Mesodermal cell (in vitro differentiated cells): Measurements from ENCODE around the gene ZNF469.
"Not testable (repeated sequence)": the region's sequence is repeated elsewhere in the genome, so short reads cannot be mapped to it uniquely, and the experiment has no call there.

Experiments used
- H3K27ac ChIP-seq: 2 replicates; pipeline ENCODE4 v1.7.0; 2013; ENCODE audit warnings: mild to moderate bottlenecking, low read depth, low read length, moderate library complexity; ENCODE audit not compliant: severe bottlenecking
- H3K36me3 ChIP-seq: 2 replicates; pipeline ENCODE4 v1.7.1; 2013; ENCODE audit warnings: mild to moderate bottlenecking, low read length, moderate library complexity; ENCODE audit not compliant: control insufficient read depth, insufficient read depth
- H3K4me1 ChIP-seq: one replicate; pipeline ENCODE4 v1.7.1; 2013; ENCODE audit warnings: mild to moderate bottlenecking, low read length; ENCODE audit not compliant: insufficient read depth, control insufficient read depth, poor library complexity, severe bottlenecking
- H3K4me3 ChIP-seq: 2 replicates; pipeline ENCODE4 v1.7.0; 2013; ENCODE audit warnings: low read length, control low read depth, mild to moderate bottlenecking; ENCODE audit not compliant: insufficient read depth, poor library complexity, severe bottlenecking; ENCODE audit errors: extremely low read depth
- H3K9me3 ChIP-seq: 2 replicates; pipeline ENCODE4 v1.7.1; 2013; ENCODE audit warnings: mild to moderate bottlenecking, low read length, moderate library complexity; ENCODE audit not compliant: control insufficient read depth
- WGBS, 2 experiments: methylation state at CpG; one replicate each; pipeline ENCODE4 v1.1.5; 2013; ENCODE audit warnings: missing lambda C conversion rate in 2 of 2; ENCODE audit not compliant: insufficient coverage in 2 of 2; 5-methylcytosine and 5-hydroxymethylcytosine counted together

ZNF469 gene

GRCh38 chr16:88406096-88407041 lies 23.6 kb downstream of the ZNF469 start:
- Histone ChIP-seq H3K27ac (no peak overlapping the region), H3K4me1 (no peaks in the 10 kb centered on the region), H3K36me3 (no peaks in the 10 kb centered on the region), H3K4me3 (no peak overlapping the region), H3K9me3 (no peaks in the 10 kb centered on the region)
- 90 to 91% methylated on average over 35 to 37 of the region's 39 CpGs for WGBS, 2 experiments

GRCh38 chr16:88407042-88407420 lies 24.3 kb downstream of the ZNF469 start:
- 93 to 94% methylated on average over 20 of the region's 20 CpGs for WGBS, 2 experiments
- H3K9me3 ChIP-seq = no peaks in the 10 kb centered on the region
- H3K36me3 ChIP-seq = no peaks in the 10 kb centered on the region
- no peak overlapping the region for H3K27ac ChIP-seq
- no peak overlapping the region for H3K4me3 ChIP-seq
- H3K4me1 ChIP-seq = no peaks in the 10 kb centered on the region

GRCh38 chr16:88407807-88408206 lies 25.0 kb downstream of the ZNF469 start:
- Histone ChIP-seq H3K9me3 (no peaks in the 10 kb centered on the region), H3K27ac (no peak overlapping the region), H3K36me3 (no peaks in the 10 kb centered on the region), H3K4me1 (no peaks in the 10 kb centered on the region), H3K4me3 (no peak overlapping the region)
- WGBS, 2 experiments = 98% methylated on average over 4 of the region's 5 CpGs

- WGBS, 2 experiments = 85 to 91% methylated on average over 10 to 13 of the region's 15 CpGs
- no peaks in the 10 kb centered on the region for H3K36me3 ChIP-seq
- no peak overlapping the region for H3K27ac ChIP-seq
- no peak overlapping the region for H3K4me3 ChIP-seq
- H3K4me1 ChIP-seq = no peaks in the 10 kb centered on the region
- H3K9me3 ChIP-seq = no peaks in the 10 kb centered on the region
These were observed 25.9 kb downstream of the ZNF469 start for GRCh38 chr16:88408561-88409142.

- no peak overlapping the region for H3K27ac ChIP-seq
- H3K36me3 ChIP-seq = no peaks in the 10 kb centered on the region
- H3K4me1 ChIP-seq = no peaks in the 10 kb centered on the region
- H3K9me3 ChIP-seq = no peaks in the 10 kb centered on the region
- no peak overlapping the region for H3K4me3 ChIP-seq
- WGBS, 2 experiments = 90 to 94% methylated on average over 22 to 28 of the region's 29 CpGs
These were observed 26.7 kb downstream of the ZNF469 start for GRCh38 chr16:88409296-88410065.

- H3K9me3 ChIP-seq, H3K4me1 ChIP-seq, H3K27ac ChIP-seq, H3K4me3 ChIP-seq, H3K36me3 ChIP-seq: not testable (repeated sequence)
- WGBS, 2 experiments = 94 to 95% methylated on average over 25 to 28 of the region's 28 CpGs
These were observed 27.7 kb downstream of the ZNF469 start for GRCh38 chr16:88410297-88410968.

GRCh38 chr16:88411951-88412576 lies 29.3 kb downstream of the ZNF469 start:
- no peaks in the 10 kb centered on the region for H3K36me3 ChIP-seq
- WGBS, 2 experiments = 93 to 95% methylated on average over 11 to 14 of the region's 18 CpGs
- no peak overlapping the region for H3K27ac ChIP-seq
- H3K4me3 ChIP-seq = no peak overlapping the region
- no peaks in the 10 kb centered on the region for H3K4me1 ChIP-seq
- no peaks in the 10 kb centered on the region for H3K9me3 ChIP-seq

- Histone ChIP-seq H3K9me3 (no peaks in the 10 kb centered on the region), H3K36me3 (no peaks in the 10 kb centered on the region), H3K27ac (no peak overlapping the region), H3K4me3 (no peak overlapping the region), H3K4me1 (no peaks in the 10 kb centered on the region)
- WGBS, 2 experiments = 86 to 95% methylated on average over 15 to 16 of the region's 16 CpGs
These were observed 30.0 kb downstream of the ZNF469 start for GRCh38 chr16:88412766-88413165.

GRCh38 chr16:88413231-88413630 lies 30.5 kb downstream of the ZNF469 start:
- Histone ChIP-seq H3K27ac (no peak overlapping the region), H3K4me1 (no peaks in the 10 kb centered on the region), H3K9me3 (no peaks in the 10 kb centered on the region), H3K36me3 (no peaks in the 10 kb centered on the region), H3K4me3 (no peak overlapping the region)
- WGBS, 2 experiments = 94 to 97% methylated on average over 8 to 10 of the region's 12 CpGs

- no peaks in the 10 kb centered on the region for H3K36me3 ChIP-seq
- H3K9me3 ChIP-seq = no peaks in the 10 kb centered on the region
- no peak overlapping the region for H3K4me3 ChIP-seq
- 93 to 96% methylated on average over 10 to 11 of the region's 12 CpGs for WGBS, 2 experiments
- no peak overlapping the region for H3K27ac ChIP-seq
- no peaks in the 10 kb centered on the region for H3K4me1 ChIP-seq
These were observed 30.9 kb downstream of the ZNF469 start for GRCh38 chr16:88413631-88414030.
